GM21360 (cell line): ENCODE data around the gene DPM3.
A peak's percentile ranks its signal among the peaks of the same experiment; 100 is the strongest.
"Not testable (repeated sequence)": the region's sequence is repeated elsewhere in the genome, so short reads cannot be mapped to it uniquely, and the experiment has no call there.

Source experiments
- ATAC-seq: cut with Tn5 transposase; IDR thresholded peaks from one replicate; pipeline ENCODE4 v1.9.1; 2021; ENCODE audit warnings: mild to moderate bottlenecking, moderate library complexity; ENCODE audit not compliant: unreplicated experiment

Gene DPM3

GRCh38 chr1:155175927-155176371, 35.6 kb upstream of the DPM3 start:
- ATAC-seq, result no peak

- no peak for ATAC-seq
Measured at GRCh38 chr1:155175281-155175926, 35.1 kb upstream of the DPM3 start.

- ATAC-seq, result no peak
Measured at GRCh38 chr1:155174324-155175280, 34.3 kb upstream of the DPM3 start.

GRCh38 chr1:155173478-155174323, 33.4 kb upstream of the DPM3 start, which contains the start of gene TRIM46:
Gene TRIM46, plus strand, starts transcription at chr1:155173849. Its CDS starts 118 bp downstream, at chr1:155173967.
- ATAC-seq, result no peak

GRCh38 chr1:155172732-155173477, 32.6 kb upstream of the DPM3 start, which contains the start of gene KRTCAP2:
Gene KRTCAP2, minus strand, starts transcription at chr1:155173304. Its CDS starts 80 bp downstream, at chr1:155173224.
- ATAC-seq, result peak; percentile 59

GRCh38 chr1:155171836-155172731, 31.8 kb upstream of the DPM3 start:
- ATAC-seq, result no peak

- ATAC-seq, result no peak
Measured at GRCh38 chr1:155170806-155171205, 30.5 kb upstream of the DPM3 start.

- ATAC-seq, result no peak
Measured at GRCh38 chr1:155170101-155170785, 29.9 kb upstream of the DPM3 start.

GRCh38 chr1:155169541-155169940, 29.2 kb upstream of the DPM3 start:
- ATAC-seq, result no peak

- ATAC-seq, result no peak
Measured at GRCh38 chr1:155168456-155169210, 28.3 kb upstream of the DPM3 start.

- not testable (repeated sequence) for ATAC-seq
Measured at GRCh38 chr1:155168105-155168445, 27.7 kb upstream of the DPM3 start.

GRCh38 chr1:155167166-155168104, 27.1 kb upstream of the DPM3 start:
- no peak for ATAC-seq

- ATAC-seq, result no peak
Measured at GRCh38 chr1:155166471-155167165, 26.3 kb upstream of the DPM3 start.

- no peak for ATAC-seq
Measured at GRCh38 chr1:155166051-155166470, 25.7 kb upstream of the DPM3 start.

GRCh38 chr1:155164625-155165024, 24.3 kb upstream of the DPM3 start:
- not testable (repeated sequence) for ATAC-seq

GRCh38 chr1:155163785-155164184, 23.5 kb upstream of the DPM3 start:
- not testable (repeated sequence) for ATAC-seq
